Dermis blood vessel endothelial cell (primary cell): ENCODE data around the gene C15orf40. TPM values are rescaled to one million over a fixed set of nuclear protein-coding genes. Genes with fewer than 3 reads are reported as not detected.
A peak's percentile ranks its signal among the peaks of the same experiment; 100 is the strongest.

Source experiments
- DNase-seq: peaks from one replicate; pipeline ENCODE4 v3.0.0; 2010
- total RNA-seq: library from RNA; depleted of rRNA; stranded (reverse); fragments of >200 nt; gene quantifications from 2 replicates; pipeline ENCODE4 v1.2.3, GENCODE V29; 2014

C15orf40 gene
- total RNA-seq, 1 donor from 2014 or later: 11.9 TPM

GRCh38 chr15:82992436-82992998 is 18.9 kb downstream of the C15orf40 start:
- DNase-seq: no peak

GRCh38 chr15:82986442-82986780 is 25.0 kb downstream of the C15orf40 start:
- peak; percentile 48 for DNase-seq

GRCh38 chr15:82985688-82986441 is 25.6 kb downstream of the C15orf40 start, which contains the start of gene RAMAC:
Gene RAMAC (plus strand): TSS chr15:82986210. CDS start chr15:82989019, 2,809 bp downstream.
- peak; percentile 94 for DNase-seq

GRCh38 chr15:82980981-82981380 is 30.5 kb downstream of the C15orf40 start:
- no peak for DNase-seq

GRCh38 chr15:82979726-82980125 is 31.7 kb downstream of the C15orf40 start:
- DNase-seq: no peak

GRCh38 chr15:82978438-82978837 is 33.0 kb downstream of the C15orf40 start:
- DNase-seq: no peak

GRCh38 chr15:82977076-82977475 is 34.4 kb downstream of the C15orf40 start:
- DNase-seq: no peak

GRCh38 chr15:82972990-82973389 is 38.4 kb downstream of the C15orf40 start:
- no peak for DNase-seq

GRCh38 chr15:82971218-82971984 is 40.0 kb downstream of the C15orf40 start:
- no peak for DNase-seq

GRCh38 chr15:82970696-82971095 is 40.7 kb downstream of the C15orf40 start:
- DNase-seq: no peak

- DNase-seq: no peak
Measured at GRCh38 chr15:82970078-82970686, 41.3 kb downstream of the C15orf40 start.

GRCh38 chr15:82969353-82969752 is 42.1 kb downstream of the C15orf40 start:
- no peak for DNase-seq

GRCh38 chr15:82968066-82968465 is 43.4 kb downstream of the C15orf40 start:
- no peak for DNase-seq

GRCh38 chr15:82966671-82967071 is 44.8 kb downstream of the C15orf40 start:
- no peak for DNase-seq

- no peak for DNase-seq
Measured at GRCh38 chr15:82964890-82965289, 46.5 kb downstream of the C15orf40 start.

- DNase-seq: no peak
Measured at GRCh38 chr15:82963471-82964341, 47.7 kb downstream of the C15orf40 start.

GRCh38 chr15:82960766-82961165 is 50.7 kb downstream of the C15orf40 start:
- no peak for DNase-seq

- no peak for DNase-seq
Measured at GRCh38 chr15:82959423-82959822, 52.0 kb downstream of the C15orf40 start.

GRCh38 chr15:82958638-82959037 is 52.8 kb downstream of the C15orf40 start:
- no peak for DNase-seq

- peak; percentile 15 for DNase-seq
Measured at GRCh38 chr15:82952158-82953081, 59.0 kb downstream of the C15orf40 start, which contains the start of gene HOMER2. Gene HOMER2 (minus strand): TSS chr15:82952720. CDS start chr15:82952535, 185 bp downstream.
